H1 (cell line): ENCODE measurements around the gene OXSR1. TPM values are rescaled to one million over a fixed set of nuclear protein-coding genes. Genes with fewer than 3 reads are reported as not detected.

Source experiments
- E2F6 ChIP-seq: IDR thresholded peaks from 2 replicates; pipeline ENCODE4 v1.6.1; 2012; ENCODE audit warnings: inconsistent platforms
- KDM4A ChIP-seq: IDR thresholded peaks from one replicate; pipeline ENCODE4 v1.7.1; 2012; ENCODE audit warnings: low read depth, mild to moderate bottlenecking, moderate library complexity, low read length, inconsistent platforms; ENCODE audit not compliant: severe bottlenecking
- PHF8 ChIP-seq: fragments of 200-600 bp; sonication (generic); conservative IDR thresholded peaks from 2 replicates; pipeline ENCODE4 v1.7.1; 2012; ENCODE audit warnings: low read depth, mild to moderate bottlenecking, inconsistent platforms, low read length, moderate library complexity
- SUZ12 ChIP-seq: fragments of 200-600 bp; sonication (generic); IDR thresholded peaks from 2 replicates; pipeline ENCODE4 v1.6.1; 2012; ENCODE audit warnings: mild to moderate bottlenecking, inconsistent platforms, low read length, moderate library complexity, mixed read lengths
- TEAD4 ChIP-seq: IDR thresholded peaks from 2 replicates; pipeline ENCODE4 v1.6.1; 2012; ENCODE audit warnings: low read depth, low read length, inconsistent platforms, mixed read lengths
- ZNF274 ChIP-seq: IDR thresholded peaks from 2 replicates; pipeline ENCODE4 v1.7.0; 2012; ENCODE audit warnings: low read length, borderline replicate concordance; ENCODE audit errors: extremely low read depth
- polyA plus RNA-seq, 7 experiments: library from polyadenylated mRNA; depleted of rRNA in 3 of 7; stranded (reverse) in 5 of 7; unstranded in 2 of 7; fragments of >200 nt in 5 of 7; fragments of 200-250 nt in 2 of 7; gene quantifications; 1 replicate in 5 of 7; 2 replicates in 1 of 7; 4 replicates in 1 of 7; pipeline versions ENCODE4 v1.2.1 to v1.2.3, GENCODE V29; 2011 to 2013; ENCODE audit warnings: missing spikeins in 2 of 7, mixed read lengths in 2 of 7
- total RNA-seq: library from RNA; stranded (reverse); fragmentation: NEBNext Ultra II Directional; extraction: Animal tissue kit (Norgen Biotek cat#: 25700); gene quantifications from 2 replicates; pipeline ENCODE4 v1.2.1, GENCODE V29; 2021
- TF ChIP-seq, protein P1 (sequence below): fragments of 300-600 bp; sonication (generic); IDR thresholded peaks from 2 replicates; pipeline ENCODE4 v1.7.1; 2012; ENCODE audit warnings: low read length, moderate library complexity, mild to moderate bottlenecking, inconsistent platforms; ENCODE audit not compliant: insufficient replicate concordance

Gene OXSR1
- total and polyA plus RNA-seq, 2 of the 8 experiments (the other 6 are each of a cell fraction or from before 2014, with no cell fraction given), result 25.1 to 47.0 TPM

- TF ChIP-seq SUZ12 (no peak), PHF8 (no peak), TEAD4 (no peak), E2F6 (no peak), ZNF274 (no peak), KDM4A (no peak)
- TF ChIP-seq, protein P1, sequence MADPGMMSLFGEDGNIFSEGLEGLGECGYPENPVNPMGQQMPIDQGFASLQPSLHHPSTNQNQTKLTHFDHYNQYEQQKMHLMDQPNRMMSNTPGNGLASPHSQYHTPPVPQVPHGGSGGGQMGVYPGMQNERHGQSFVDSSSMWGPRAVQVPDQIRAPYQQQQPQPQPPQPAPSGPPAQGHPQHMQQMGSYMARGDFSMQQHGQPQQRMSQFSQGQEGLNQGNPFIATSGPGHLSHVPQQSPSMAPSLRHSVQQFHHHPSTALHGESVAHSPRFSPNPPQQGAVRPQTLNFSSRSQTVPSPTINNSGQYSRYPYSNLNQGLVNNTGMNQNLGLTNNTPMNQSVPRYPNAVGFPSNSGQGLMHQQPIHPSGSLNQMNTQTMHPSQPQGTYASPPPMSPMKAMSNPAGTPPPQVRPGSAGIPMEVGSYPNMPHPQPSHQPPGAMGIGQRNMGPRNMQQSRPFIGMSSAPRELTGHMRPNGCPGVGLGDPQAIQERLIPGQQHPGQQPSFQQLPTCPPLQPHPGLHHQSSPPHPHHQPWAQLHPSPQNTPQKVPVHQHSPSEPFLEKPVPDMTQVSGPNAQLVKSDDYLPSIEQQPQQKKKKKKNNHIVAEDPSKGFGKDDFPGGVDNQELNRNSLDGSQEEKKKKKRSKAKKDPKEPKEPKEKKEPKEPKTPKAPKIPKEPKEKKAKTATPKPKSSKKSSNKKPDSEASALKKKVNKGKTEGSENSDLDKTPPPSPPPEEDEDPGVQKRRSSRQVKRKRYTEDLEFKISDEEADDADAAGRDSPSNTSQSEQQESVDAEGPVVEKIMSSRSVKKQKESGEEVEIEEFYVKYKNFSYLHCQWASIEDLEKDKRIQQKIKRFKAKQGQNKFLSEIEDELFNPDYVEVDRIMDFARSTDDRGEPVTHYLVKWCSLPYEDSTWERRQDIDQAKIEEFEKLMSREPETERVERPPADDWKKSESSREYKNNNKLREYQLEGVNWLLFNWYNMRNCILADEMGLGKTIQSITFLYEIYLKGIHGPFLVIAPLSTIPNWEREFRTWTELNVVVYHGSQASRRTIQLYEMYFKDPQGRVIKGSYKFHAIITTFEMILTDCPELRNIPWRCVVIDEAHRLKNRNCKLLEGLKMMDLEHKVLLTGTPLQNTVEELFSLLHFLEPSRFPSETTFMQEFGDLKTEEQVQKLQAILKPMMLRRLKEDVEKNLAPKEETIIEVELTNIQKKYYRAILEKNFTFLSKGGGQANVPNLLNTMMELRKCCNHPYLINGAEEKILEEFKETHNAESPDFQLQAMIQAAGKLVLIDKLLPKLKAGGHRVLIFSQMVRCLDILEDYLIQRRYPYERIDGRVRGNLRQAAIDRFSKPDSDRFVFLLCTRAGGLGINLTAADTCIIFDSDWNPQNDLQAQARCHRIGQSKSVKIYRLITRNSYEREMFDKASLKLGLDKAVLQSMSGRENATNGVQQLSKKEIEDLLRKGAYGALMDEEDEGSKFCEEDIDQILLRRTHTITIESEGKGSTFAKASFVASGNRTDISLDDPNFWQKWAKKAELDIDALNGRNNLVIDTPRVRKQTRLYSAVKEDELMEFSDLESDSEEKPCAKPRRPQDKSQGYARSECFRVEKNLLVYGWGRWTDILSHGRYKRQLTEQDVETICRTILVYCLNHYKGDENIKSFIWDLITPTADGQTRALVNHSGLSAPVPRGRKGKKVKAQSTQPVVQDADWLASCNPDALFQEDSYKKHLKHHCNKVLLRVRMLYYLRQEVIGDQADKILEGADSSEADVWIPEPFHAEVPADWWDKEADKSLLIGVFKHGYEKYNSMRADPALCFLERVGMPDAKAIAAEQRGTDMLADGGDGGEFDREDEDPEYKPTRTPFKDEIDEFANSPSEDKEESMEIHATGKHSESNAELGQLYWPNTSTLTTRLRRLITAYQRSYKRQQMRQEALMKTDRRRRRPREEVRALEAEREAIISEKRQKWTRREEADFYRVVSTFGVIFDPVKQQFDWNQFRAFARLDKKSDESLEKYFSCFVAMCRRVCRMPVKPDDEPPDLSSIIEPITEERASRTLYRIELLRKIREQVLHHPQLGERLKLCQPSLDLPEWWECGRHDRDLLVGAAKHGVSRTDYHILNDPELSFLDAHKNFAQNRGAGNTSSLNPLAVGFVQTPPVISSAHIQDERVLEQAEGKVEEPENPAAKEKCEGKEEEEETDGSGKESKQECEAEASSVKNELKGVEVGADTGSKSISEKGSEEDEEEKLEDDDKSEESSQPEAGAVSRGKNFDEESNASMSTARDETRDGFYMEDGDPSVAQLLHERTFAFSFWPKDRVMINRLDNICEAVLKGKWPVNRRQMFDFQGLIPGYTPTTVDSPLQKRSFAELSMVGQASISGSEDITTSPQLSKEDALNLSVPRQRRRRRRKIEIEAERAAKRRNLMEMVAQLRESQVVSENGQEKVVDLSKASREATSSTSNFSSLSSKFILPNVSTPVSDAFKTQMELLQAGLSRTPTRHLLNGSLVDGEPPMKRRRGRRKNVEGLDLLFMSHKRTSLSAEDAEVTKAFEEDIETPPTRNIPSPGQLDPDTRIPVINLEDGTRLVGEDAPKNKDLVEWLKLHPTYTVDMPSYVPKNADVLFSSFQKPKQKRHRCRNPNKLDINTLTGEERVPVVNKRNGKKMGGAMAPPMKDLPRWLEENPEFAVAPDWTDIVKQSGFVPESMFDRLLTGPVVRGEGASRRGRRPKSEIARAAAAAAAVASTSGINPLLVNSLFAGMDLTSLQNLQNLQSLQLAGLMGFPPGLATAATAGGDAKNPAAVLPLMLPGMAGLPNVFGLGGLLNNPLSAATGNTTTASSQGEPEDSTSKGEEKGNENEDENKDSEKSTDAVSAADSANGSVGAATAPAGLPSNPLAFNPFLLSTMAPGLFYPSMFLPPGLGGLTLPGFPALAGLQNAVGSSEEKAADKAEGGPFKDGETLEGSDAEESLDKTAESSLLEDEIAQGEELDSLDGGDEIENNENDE, result no peak
These were observed 2.3 kb downstream of the OXSR1 start (continued) for GRCh38 chr3:38167591-38167990.
